Stimulated activated memory B cell treated with anti-CD40 and anti-IgM and Interleukin-4, amounts not matched to agents 10 μg/mL and 1 μg/mL and 100 μg/mL, for 72 hours (primary cell): ENCODE results near the gene PUDP.

ENCODE experiments used
- ATAC-seq: fragments of 150-1000 bp; cut with Tn5 transposase; 2 replicates; pipeline ENCODE4 v1.10.0; 2021
- H3K27ac Mint-ChIP-seq: one replicate; pipeline ENCODE4 v1.8.0; 2022; ENCODE audit warnings: mild to moderate bottlenecking, mixed read lengths
- H3K27me3 Mint-ChIP-seq: one replicate; pipeline ENCODE4 v1.8.0; 2022; ENCODE audit warnings: mixed read lengths
- H3K36me3 Mint-ChIP-seq: one replicate; pipeline ENCODE4 v1.8.0; 2022; ENCODE audit warnings: mixed read lengths
- H3K4me1 Mint-ChIP-seq: one replicate; pipeline ENCODE4 v1.8.0; 2022; ENCODE audit warnings: mixed read lengths
- H3K4me3 Mint-ChIP-seq: one replicate; pipeline ENCODE4 v1.8.0; 2022; ENCODE audit warnings: mild to moderate bottlenecking, moderate library complexity, mixed read lengths
- H3K9me3 Mint-ChIP-seq: one replicate; pipeline ENCODE4 v1.8.0; 2022; ENCODE audit warnings: mixed read lengths

The PUDP gene

GRCh38 chrX:7158468-7158990, 10.6 kb upstream of the PUDP start:
- Mint-ChIP-seq H3K4me3 (no peak overlapping the region), H3K36me3 (peaks cover 7% of the 10 kb centered on the region), H3K27me3 (no peaks in the 10 kb centered on the region), H3K9me3 (no peaks in the 10 kb centered on the region), H3K27ac (no peak overlapping the region), H3K4me1 (no peaks in the 10 kb centered on the region)
- ATAC-seq, result no peak

DNA sequence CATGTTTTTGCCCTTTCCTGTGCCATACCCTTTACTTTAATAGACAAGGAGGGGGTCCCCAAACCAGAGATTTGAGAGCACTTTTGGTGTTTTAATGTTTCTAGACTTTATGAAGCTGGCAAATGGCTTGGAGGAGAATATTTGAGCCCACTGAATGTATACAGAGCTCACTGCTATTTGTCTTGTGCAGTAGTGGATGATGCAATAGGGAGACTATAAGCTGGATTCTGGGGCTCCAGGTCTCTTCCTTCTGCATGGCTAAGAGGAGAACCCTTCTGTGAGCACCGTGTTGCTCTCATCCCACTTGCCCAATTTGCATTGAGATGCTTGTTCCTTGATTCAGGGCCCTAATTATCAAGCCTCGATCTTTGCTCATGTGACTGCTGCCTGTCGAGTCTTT, 8.9 kb upstream of the PUDP start:
- no peak overlapping the region for H3K4me3 Mint-ChIP-seq
- no peak for ATAC-seq
- no peaks in the 10 kb centered on the region for H3K9me3 Mint-ChIP-seq
- H3K36me3 Mint-ChIP-seq, result peaks cover 12% of the 10 kb centered on the region
- H3K27me3 Mint-ChIP-seq, result no peaks in the 10 kb centered on the region
- H3K27ac Mint-ChIP-seq, result no peak overlapping the region
- H3K4me1 Mint-ChIP-seq, result peaks cover 5% of the 10 kb centered on the region

DNA sequence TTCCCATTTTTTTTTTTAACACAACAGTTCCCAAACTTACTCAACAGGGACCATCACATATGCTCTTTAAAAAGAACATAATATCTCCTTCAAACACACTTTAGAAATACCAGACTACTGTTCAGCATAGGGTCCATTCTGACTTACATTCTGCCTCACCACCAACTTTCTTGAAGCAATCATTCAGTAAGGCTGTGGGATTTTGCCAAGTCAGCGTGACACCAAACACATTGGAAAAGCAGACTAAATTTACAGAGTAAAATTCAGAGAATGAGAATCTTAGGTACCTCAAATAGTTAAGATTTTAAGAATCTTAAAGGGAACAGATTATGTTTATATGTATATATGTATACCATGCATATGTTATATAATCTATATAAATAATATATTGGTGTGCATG, 7.2 kb upstream of the PUDP start:
- Mint-ChIP-seq H3K27me3 (no peaks in the 10 kb centered on the region), H3K27ac (no peak overlapping the region), H3K4me1 (peaks cover 5% of the 10 kb centered on the region), H3K36me3 (peaks cover 12% of the 10 kb centered on the region), H3K9me3 (no peaks in the 10 kb centered on the region), H3K4me3 (no peak overlapping the region)
- ATAC-seq, result no peak

DNA sequence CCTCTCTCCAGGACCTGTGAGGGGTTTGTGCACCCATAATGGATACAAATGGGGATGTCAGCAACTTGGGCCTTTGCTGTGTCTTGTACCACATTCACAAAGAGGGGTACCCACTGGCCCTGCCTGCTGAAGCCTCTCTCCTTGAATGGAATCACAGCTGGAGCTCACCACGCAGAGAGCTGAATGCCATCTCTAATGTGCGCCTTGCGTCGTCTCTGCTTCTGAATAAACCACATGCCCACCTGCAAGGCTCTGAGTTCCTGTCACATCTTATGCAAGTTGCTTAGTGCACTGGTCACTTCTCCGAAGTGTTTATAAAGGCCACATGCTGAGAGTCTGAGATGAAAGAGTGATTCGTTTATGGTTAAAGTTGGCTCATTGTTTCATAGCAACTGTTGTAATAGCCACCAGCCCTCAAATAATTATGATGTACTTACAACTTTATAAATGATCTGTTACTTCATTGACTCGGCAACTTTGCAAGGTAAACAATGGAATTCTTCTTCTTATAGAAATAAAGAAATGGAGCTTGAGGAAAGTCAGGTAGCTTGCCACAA, 6.2 kb upstream of the PUDP start:
- Mint-ChIP-seq H3K9me3 (no peaks in the 10 kb centered on the region), H3K4me1 (peaks cover 5% of the 10 kb centered on the region), H3K27ac (peak overlapping the region; percentile 40), H3K4me3 (no peak overlapping the region), H3K36me3 (peaks cover 12% of the 10 kb centered on the region), H3K27me3 (no peaks in the 10 kb centered on the region)
- no peak for ATAC-seq

DNA sequence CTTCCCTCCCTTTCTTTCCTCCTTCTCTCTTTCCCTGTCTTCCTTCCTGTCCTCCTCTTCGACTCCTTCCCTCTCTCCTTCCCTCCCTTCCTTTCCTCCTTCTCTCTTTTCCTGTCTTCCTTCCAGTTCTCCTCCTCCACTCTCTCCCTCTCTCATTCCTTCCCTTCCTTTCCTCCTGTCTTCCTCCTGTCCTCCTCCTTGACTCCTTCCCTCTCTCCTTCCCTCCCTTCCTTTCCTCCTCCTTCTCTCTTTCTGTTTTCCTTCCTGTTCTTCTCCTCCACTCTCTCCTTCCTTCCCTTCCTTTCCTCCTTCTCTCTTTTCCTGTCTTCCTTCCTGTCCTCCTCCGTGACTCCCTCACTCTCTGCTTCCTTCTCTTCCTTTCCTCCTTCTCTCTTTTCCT, 5.3 kb upstream of the PUDP start:
- H3K36me3 Mint-ChIP-seq, result peaks cover 12% of the 10 kb centered on the region
- no peaks in the 10 kb centered on the region for H3K9me3 Mint-ChIP-seq
- H3K27me3 Mint-ChIP-seq, result no peaks in the 10 kb centered on the region
- no peak overlapping the region for H3K4me3 Mint-ChIP-seq
- H3K4me1 Mint-ChIP-seq, result peaks cover 5% of the 10 kb centered on the region
- no peak for ATAC-seq
- H3K27ac Mint-ChIP-seq, result peak overlapping the region; percentile 40

DNA sequence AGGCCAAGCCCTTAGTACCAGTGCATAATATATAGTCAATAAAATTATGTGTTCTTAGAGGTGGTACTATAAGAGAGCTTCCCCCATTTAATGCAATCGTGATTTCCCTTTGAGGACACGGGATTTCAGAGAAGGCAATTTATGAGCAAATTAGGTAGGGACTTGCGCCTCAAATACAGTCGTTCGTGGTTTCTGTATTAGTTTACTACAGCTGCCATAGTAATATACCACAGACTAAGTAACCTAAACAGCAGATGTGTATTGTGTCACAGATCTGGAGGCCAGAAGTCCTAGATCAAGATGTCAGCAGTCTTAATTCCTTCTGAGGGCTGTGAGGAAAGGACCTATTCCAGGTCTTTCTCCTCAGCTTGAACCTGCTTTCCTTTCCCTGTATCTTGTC, 1.5 kb upstream of the PUDP start:
- ATAC-seq, result no peak
- H3K9me3 Mint-ChIP-seq, result no peaks in the 10 kb centered on the region
- H3K36me3 Mint-ChIP-seq, result peaks cover 12% of the 10 kb centered on the region
- no peak overlapping the region for H3K4me3 Mint-ChIP-seq
- peak overlapping the region; percentile 79 for H3K27ac Mint-ChIP-seq
- H3K27me3 Mint-ChIP-seq, result no peaks in the 10 kb centered on the region
- H3K4me1 Mint-ChIP-seq, result peaks cover 12% of the 10 kb centered on the region

DNA sequence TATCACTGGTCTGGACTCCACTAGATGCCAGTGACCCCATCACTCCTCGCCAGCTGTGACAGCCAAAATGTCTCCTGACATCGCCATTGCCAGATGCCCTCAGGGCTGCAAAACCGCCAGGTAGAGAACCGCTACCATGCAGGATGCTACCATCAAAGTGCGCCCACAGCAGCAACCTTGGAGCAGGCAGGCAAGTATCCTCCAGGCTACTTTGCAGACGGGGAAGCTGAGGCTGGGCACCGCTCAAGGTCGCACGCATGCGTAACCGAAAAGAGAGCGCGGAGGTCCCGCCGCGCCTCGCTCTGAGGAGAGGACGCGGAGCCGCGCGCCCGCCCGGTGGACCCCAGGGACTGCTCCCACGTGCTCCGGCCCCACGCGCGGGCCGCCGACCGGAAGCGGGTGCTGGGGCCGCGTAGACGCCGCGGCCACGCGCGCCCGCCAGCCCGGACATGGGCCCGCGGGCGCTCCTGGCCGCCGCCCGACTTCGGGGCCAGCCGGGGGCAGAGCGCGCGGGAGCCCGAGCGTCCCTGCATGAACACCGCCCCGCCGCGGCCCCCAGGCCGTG, 458 bp downstream of the PUDP start, which contains the start of gene STS:
STS (plus strand) TSS at position 300 of the 565 bp plus-strand sequence. CDS start 105,488 bp downstream, outside the sequence.
- Mint-ChIP-seq H3K27ac (peak within 1 kb of the TSS; percentile 79), H3K4me3 (peak within 1 kb of the TSS; percentile 85), H3K27me3 (no peaks in the 10 kb centered on the region), H3K36me3 (no peaks in the 10 kb centered on the region), H3K9me3 (no peaks in the 10 kb centered on the region), H3K4me1 (peaks cover 7% of the 10 kb centered on the region)
- peak; percentile 78 for ATAC-seq

GRCh38 chrX:7146703-7147412, 1.1 kb downstream of the PUDP start:
- H3K36me3 Mint-ChIP-seq, result no peaks in the 10 kb centered on the region
- H3K4me1 Mint-ChIP-seq, result peaks cover 7% of the 10 kb centered on the region
- H3K4me3 Mint-ChIP-seq, result peak overlapping the region; percentile 84
- H3K27ac Mint-ChIP-seq, result peak overlapping the region; percentile 79
- H3K27me3 Mint-ChIP-seq, result no peaks in the 10 kb centered on the region
- no peak for ATAC-seq
- no peaks in the 10 kb centered on the region for H3K9me3 Mint-ChIP-seq

DNA sequence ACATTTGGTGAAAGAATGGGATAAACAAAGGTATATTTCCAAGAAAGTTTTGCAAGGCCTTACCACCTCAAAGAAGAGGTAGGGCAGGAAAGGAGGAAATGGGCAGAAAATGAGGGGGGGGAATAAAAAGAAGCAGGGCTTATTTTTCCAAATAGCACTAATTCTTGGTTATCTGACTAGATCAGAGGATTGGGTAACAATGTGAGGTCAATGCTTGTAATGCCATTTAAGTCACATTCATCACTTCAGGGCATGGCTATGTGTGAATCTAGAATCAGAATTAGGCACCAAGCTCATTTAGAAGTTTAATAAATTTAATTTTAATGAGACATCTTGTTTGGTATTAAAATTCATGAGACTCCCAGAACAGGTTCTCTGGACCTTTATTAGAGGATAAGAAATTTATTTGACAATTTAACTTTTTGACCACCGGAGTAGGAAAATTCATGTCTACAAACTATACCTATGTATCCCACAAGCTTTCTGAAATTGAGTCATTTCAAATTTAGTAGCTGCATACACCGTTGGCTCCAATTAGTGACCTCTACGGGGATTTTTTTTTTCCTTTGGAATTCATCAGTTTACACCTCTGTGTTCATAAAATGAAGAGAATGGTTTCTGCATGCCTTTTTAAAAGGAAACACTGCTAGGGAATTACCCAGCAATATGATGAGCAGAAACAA, 1.8 kb downstream of the PUDP start:
- Mint-ChIP-seq H3K9me3 (no peaks in the 10 kb centered on the region), H3K4me3 (no peak overlapping the region), H3K4me1 (peaks cover 7% of the 10 kb centered on the region), H3K36me3 (no peaks in the 10 kb centered on the region), H3K27me3 (no peaks in the 10 kb centered on the region), H3K27ac (no peak overlapping the region)
- ATAC-seq, result no peak

GRCh38 chrX:7145454-7145853, 2.5 kb downstream of the PUDP start:
- Mint-ChIP-seq H3K9me3 (no peaks in the 10 kb centered on the region), H3K27me3 (no peaks in the 10 kb centered on the region), H3K4me1 (peaks cover 7% of the 10 kb centered on the region), H3K4me3 (no peak overlapping the region), H3K36me3 (no peaks in the 10 kb centered on the region), H3K27ac (no peak overlapping the region)
- ATAC-seq, result no peak

DNA sequence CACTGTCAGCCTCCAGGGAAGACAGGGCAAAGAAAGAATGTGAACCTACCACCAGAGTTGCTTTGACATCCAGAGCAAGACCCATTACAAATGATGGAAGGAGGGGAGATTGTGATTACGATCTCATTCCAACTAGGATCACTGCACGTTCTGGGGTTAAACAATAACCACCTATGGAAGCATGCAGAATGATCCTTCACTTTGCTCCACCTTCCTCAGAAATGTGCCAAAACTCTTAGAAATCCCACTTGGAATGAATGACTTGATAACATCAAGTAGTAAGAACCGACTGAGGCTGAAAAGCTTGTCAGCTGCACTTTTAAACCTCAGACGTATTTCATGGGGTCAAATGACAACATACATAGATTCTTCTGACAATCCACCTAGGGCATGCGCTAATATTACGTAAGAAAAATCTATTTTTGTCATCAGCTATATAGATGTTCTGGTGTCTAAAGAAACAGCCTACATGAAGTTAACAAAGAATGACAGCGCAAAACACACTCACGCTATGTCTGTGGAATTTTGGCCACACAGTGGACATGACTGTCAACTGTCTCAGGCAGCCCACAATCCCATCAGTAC, 3.9 kb downstream of the PUDP start:
- Mint-ChIP-seq H3K9me3 (no peaks in the 10 kb centered on the region), H3K4me1 (peaks cover 7% of the 10 kb centered on the region), H3K27ac (no peak overlapping the region), H3K36me3 (no peaks in the 10 kb centered on the region), H3K4me3 (no peak overlapping the region), H3K27me3 (no peaks in the 10 kb centered on the region)
- ATAC-seq, result no peak

GRCh38 chrX:7143076-7143475, 4.9 kb downstream of the PUDP start:
- no peak overlapping the region for H3K27ac Mint-ChIP-seq
- no peak for ATAC-seq
- peaks cover 7% of the 10 kb centered on the region for H3K4me1 Mint-ChIP-seq
- no peaks in the 10 kb centered on the region for H3K36me3 Mint-ChIP-seq
- no peak overlapping the region for H3K4me3 Mint-ChIP-seq
- H3K9me3 Mint-ChIP-seq, result no peaks in the 10 kb centered on the region
- H3K27me3 Mint-ChIP-seq, result no peaks in the 10 kb centered on the region

DNA sequence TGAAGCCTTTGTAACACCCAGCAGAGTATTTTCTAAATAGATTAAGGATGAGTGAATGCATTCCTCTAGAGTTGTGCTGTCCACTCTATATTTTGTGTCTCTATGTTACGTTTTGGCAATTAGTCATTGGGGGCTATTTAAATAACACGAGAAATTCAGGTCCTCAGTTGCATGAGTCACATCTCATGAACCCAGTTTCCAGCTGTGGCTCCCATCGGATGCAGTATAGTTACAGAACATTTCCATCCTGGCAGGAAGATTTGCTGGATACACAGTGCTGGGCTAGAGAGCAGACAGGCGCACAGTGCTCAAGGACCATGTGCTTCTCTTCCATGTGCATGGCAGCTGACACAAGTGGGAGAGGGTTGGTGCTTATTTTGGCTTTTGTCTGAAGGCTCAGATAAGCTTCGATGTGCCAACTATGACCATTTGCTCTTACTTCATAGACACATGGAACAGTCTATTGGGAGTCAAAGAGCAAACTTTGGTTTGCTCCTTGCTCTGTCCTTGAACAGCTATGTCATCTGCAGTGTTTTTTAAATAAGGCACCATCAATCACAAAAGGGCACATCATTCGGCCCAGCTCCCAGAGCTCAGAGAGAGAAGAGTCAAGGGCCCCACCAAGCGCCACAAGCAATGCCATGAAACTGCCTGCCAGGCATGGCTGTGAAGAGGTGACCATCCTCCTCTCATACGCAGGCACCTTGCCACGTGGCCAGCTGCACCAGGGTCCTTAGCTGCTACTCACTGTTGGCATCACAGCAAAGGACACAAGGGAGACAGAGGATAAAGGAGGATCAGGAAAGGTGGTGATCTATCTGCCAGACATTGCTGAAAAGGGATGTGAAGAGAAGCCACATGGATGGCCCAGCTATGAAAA, 8.5 kb downstream of the PUDP start:
- no peaks in the 10 kb centered on the region for H3K36me3 Mint-ChIP-seq

DNA sequence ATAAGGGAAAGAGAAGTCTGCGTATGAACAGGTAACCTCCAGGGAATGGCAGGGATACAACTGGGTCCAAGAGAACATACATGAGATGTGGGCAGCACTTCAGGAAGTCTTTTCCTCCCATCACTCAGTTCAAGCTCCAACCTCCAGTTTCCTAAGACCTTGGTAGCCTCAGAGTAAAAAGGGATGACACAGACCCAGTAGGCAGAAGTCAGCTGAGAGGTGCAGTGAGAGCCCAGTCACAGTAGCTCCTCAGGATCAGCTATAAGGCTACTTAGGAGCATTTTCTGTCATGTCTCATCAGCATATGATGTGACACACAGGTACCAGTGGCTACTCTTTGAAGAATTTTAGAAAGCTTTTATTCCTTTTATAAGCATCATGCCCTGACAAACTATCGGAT, 13.0 kb downstream of the PUDP start:
- Mint-ChIP-seq H3K27ac (no peak overlapping the region), H3K4me1 (peaks cover 21% of the 10 kb centered on the region), H3K36me3 (peaks cover 8% of the 10 kb centered on the region), H3K9me3 (no peaks in the 10 kb centered on the region), H3K27me3 (no peaks in the 10 kb centered on the region), H3K4me3 (no peak overlapping the region)
- no peak for ATAC-seq

More for the DNA sequence above, 8.5 kb downstream of the PUDP start:
- Mint-ChIP-seq H3K27me3 (no peaks in the 10 kb centered on the region), H3K9me3 (no peaks in the 10 kb centered on the region), H3K4me1 (peaks cover 7% of the 10 kb centered on the region), H3K27ac (no peak overlapping the region), H3K4me3 (no peak overlapping the region)
- no peak for ATAC-seq
